ENCODE measurements around the gene AOAH.

Gene AOAH

GRCh38 chr7:36532981-36533499 is 191.3 kb downstream of the AOAH start:
- Histone ChIP-seq H3K9ac (ENCODE audit: low read depth, low read length, poor library complexity, severe bottlenecking) (no peak overlapping the region), H3K9me3 (ENCODE audit: insufficient read depth, low read depth, low read length) (no peaks in the 10 kb centered on the region), H3K36me3 (ENCODE audit: insufficient read depth, low read length) (no peaks in the 10 kb centered on the region), H2AFZ (ENCODE audit: low read length) (no peak overlapping the region), H3K9me2 (replicated peaks; ENCODE audit: low read depth, low read length) (no peaks in the 10 kb centered on the region), H3K27me3 (ENCODE audit: insufficient read depth, low read length, poor library complexity, severe bottlenecking) (no peaks in the 10 kb centered on the region), H3K79me2 (ENCODE audit: insufficient read depth, low read length) (no peaks in the 10 kb centered on the region), H3K4me1 (ENCODE audit: insufficient read depth, low read length, poor library complexity, severe bottlenecking) (no peaks in the 10 kb centered on the region), H3F3A (ENCODE audit: low read depth) (no peaks in the 10 kb centered on the region), H3K4me3 (ENCODE audit: low read length, poor library complexity, severe bottlenecking) (no peak overlapping the region), H4K20me1 (ENCODE audit: insufficient read depth, low read length, poor library complexity, severe bottlenecking) (no peaks in the 10 kb centered on the region), H3K4me2 (ENCODE audit: low read depth, low read length, poor library complexity, severe bottlenecking) (no peak overlapping the region)
- TF ChIP-seq CTCF (conservative IDR thresholded peaks at IDR 0.05; ENCODE audit: low read length), result no peak
- TF ChIP-seq EZH2phosphoT487 (IDR thresholded peaks at IDR 0.05; ENCODE audit: borderline replicate concordance), result no peak

DNA sequence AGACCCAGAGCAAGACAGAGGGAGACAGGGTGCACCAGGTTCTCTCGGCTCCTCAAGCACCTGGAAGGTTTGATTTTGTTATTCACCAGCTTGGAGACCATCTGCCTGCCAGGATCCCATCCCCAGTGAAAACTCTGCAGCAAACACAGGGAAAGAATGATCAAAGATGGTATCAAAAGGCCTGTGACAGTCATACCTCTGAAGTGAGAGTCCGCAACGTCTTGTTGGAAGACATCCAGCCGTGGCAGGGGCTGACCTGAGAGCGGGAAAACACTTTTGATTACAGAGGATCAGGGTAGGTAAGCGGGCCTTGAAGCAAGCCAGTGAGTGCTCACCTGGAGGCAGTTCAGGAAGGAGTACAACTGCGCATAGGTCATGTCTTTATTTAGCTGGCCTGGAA is 192.3 kb downstream of the AOAH start:
- Histone ChIP-seq H3F3A (ENCODE audit: low read depth) (no peaks in the 10 kb centered on the region), H4K20me1 (ENCODE audit: insufficient read depth, low read length, poor library complexity, severe bottlenecking) (no peaks in the 10 kb centered on the region)
- TF ChIP-seq CTCF (conservative IDR thresholded peaks at IDR 0.05; ENCODE audit: low read length) (no peak), EZH2phosphoT487 (IDR thresholded peaks at IDR 0.05; ENCODE audit: borderline replicate concordance) (no peak)

DNA sequence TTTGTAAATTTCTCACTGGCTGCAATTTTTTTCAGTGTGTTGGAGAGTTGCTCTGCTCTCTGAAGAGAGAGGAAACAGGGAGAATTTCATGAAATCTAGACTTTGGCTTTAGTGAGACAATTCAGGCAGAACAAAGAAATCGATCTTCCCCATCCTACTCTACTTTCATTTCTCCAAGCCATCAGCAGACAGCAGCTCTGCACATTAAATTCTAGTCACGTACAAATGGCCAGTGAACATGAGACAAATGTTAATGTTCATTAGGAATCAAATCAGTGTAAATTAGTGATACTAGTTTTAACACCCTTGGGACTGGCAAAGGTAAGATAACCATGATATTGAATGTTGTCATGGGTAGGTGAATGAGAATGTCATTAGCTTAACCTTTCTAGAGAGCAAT is 193.8 kb downstream of the AOAH start:
- Histone ChIP-seq H3K4me2 (ENCODE audit: low read depth, low read length, poor library complexity, severe bottlenecking) (no peak overlapping the region), H3K36me3 (ENCODE audit: insufficient read depth, low read length) (no peaks in the 10 kb centered on the region), H3F3A (ENCODE audit: low read depth) (no peaks in the 10 kb centered on the region)

More for the DNA sequence above, 192.3 kb downstream of the AOAH start:
- H3K9me3 ChIP-seq (ENCODE audit: insufficient read depth, low read depth, low read length), result no peaks in the 10 kb centered on the region
- H3K9ac ChIP-seq (ENCODE audit: low read depth, low read length, poor library complexity, severe bottlenecking), result no peak overlapping the region
- H3K79me2 ChIP-seq (ENCODE audit: insufficient read depth, low read length), result no peaks in the 10 kb centered on the region
- no peaks in the 10 kb centered on the region for H3K27me3 ChIP-seq (ENCODE audit: insufficient read depth, low read length, poor library complexity, severe bottlenecking)
- no peak overlapping the region for H2AFZ ChIP-seq (ENCODE audit: low read length)
- H3K4me3 ChIP-seq (ENCODE audit: low read length, poor library complexity, severe bottlenecking), result no peak overlapping the region
- no peak overlapping the region for H3K4me2 ChIP-seq (ENCODE audit: low read depth, low read length, poor library complexity, severe bottlenecking)
- peaks cover 10% of the 10 kb centered on the region for H3K4me1 ChIP-seq (ENCODE audit: insufficient read depth, low read length, poor library complexity, severe bottlenecking)
- H3K36me3 ChIP-seq (ENCODE audit: insufficient read depth, low read length), result no peaks in the 10 kb centered on the region
- no peaks in the 10 kb centered on the region for H3K9me2 ChIP-seq (replicated peaks; ENCODE audit: low read depth, low read length)

More for the DNA sequence above, 193.8 kb downstream of the AOAH start:
- H3K27me3 ChIP-seq (ENCODE audit: insufficient read depth, low read length, poor library complexity, severe bottlenecking), result no peaks in the 10 kb centered on the region
- no peak overlapping the region for H3K9ac ChIP-seq (ENCODE audit: low read depth, low read length, poor library complexity, severe bottlenecking)
- H2AFZ ChIP-seq (ENCODE audit: low read length), result no peak overlapping the region
- H3K4me1 ChIP-seq (ENCODE audit: insufficient read depth, low read length, poor library complexity, severe bottlenecking), result peaks cover 20% of the 10 kb centered on the region
- H3K4me3 ChIP-seq (ENCODE audit: low read length, poor library complexity, severe bottlenecking), result no peak overlapping the region
- TF ChIP-seq CTCF (conservative IDR thresholded peaks at IDR 0.05; ENCODE audit: low read length) (no peak), EZH2phosphoT487 (IDR thresholded peaks at IDR 0.05; ENCODE audit: borderline replicate concordance) (no peak)
- H3K9me3 ChIP-seq (ENCODE audit: insufficient read depth, low read depth, low read length), result no peaks in the 10 kb centered on the region
- H4K20me1 ChIP-seq (ENCODE audit: insufficient read depth, low read length, poor library complexity, severe bottlenecking), result no peaks in the 10 kb centered on the region
- no peaks in the 10 kb centered on the region for H3K79me2 ChIP-seq (ENCODE audit: insufficient read depth, low read length)
- H3K9me2 ChIP-seq (replicated peaks; ENCODE audit: low read depth, low read length), result no peaks in the 10 kb centered on the region

Data from Loucy (cell line).